HepG2 (cell line): ENCODE measurements around the gene GNA12. TPM values are rescaled to one million over a fixed set of nuclear protein-coding genes. Genes with fewer than 3 reads are reported as not detected.
A peak's percentile ranks its signal among the peaks of the same experiment; 100 is the strongest.

ENCODE experiments used
- ATAC-seq: fragments of 200-7000 bp; cut with Tn5 transposase; 3 replicates; pipeline ENCODE4 v1.9.1; 2020; ENCODE audit warnings: mild to moderate bottlenecking, moderate library complexity
- BruUV-seq: library from RNA; stranded (reverse); fragments of 400-500 nt; replicated peaks from 2 replicates; lab custom pipeline; 2021; lab: Mats Ljungman, UMichigan
- CTCF ChIA-PET: fragments of 300-600 bp; formaldehyde crosslinking; extraction: SDS; loops from one replicate; lab custom pipeline; 2021; ENCODE audit warnings: low total read pairs, inconsistent platforms, low intra/inter-chr PET ratio; lab: Yijun Ruan, JAX
- POLR2A ChIA-PET: fragments of 350-600 bp; sonication (Branson Sonifier 250); formaldehyde crosslinking; loops from one replicate; lab custom pipeline; 2020; ENCODE audit warnings: antibody characterized with exemption, inconsistent platforms; lab: Yijun Ruan, JAX
- DNase-seq: peaks from one replicate; pipeline ENCODE4 v3.0.0-alpha.2; 2015; ENCODE audit warnings: low spot score
- FAIRE-seq: peaks from 3 replicates; lab custom pipeline; 2011; peaks lifted over from hg19 to GRCh38; lab: Jason Lieb, UNC
- H2AFZ ChIP-seq: one replicate; pipeline ENCODE4 v1.6.1; 2011; ENCODE audit warnings: low read length, inconsistent platforms
- H3K27ac ChIP-seq: fragments of 300-600 bp; 3 replicates; pipeline ENCODE4 v1.8.0; 2011; ENCODE audit warnings: mixed run types, mild to moderate bottlenecking, mixed read lengths, low read length, inconsistent platforms; ENCODE audit not compliant: insufficient read depth; ENCODE audit errors: extremely low read length
- H3K27me3 ChIP-seq, 2 experiments: fragments of 200-600 bp in 1 of 2; 2 replicates in 1 of 2; 3 replicates in 1 of 2; pipeline versions ENCODE4 v1.6.0 to v1.8.0; 2011; ENCODE audit warnings: low read length in 2 of 2, mild to moderate bottlenecking in 2 of 2, moderate library complexity in 2 of 2, inconsistent platforms in 1 of 2; ENCODE audit not compliant: insufficient read depth in 2 of 2, control insufficient read depth in 1 of 2
- H3K36me3 ChIP-seq, 2 experiments: fragments of 200-600 bp in 1 of 2; replicated peaks in 1 of 2; 2 replicates in 1 of 2; 3 replicates in 1 of 2; pipeline versions ENCODE4 v1.5.1 to v1.8.0; 2011; ENCODE audit warnings: low read length in 2 of 2, inconsistent platforms in 1 of 2; ENCODE audit not compliant: insufficient read depth in 2 of 2, control insufficient read depth in 1 of 2
- H3K4me1 ChIP-seq: 2 replicates; pipeline ENCODE4 v1.5.1; 2012; ENCODE audit warnings: low read length, inconsistent platforms; ENCODE audit not compliant: insufficient read depth
- H3K4me2 ChIP-seq: 2 replicates; pipeline ENCODE4 v1.6.0; 2011; ENCODE audit warnings: low read depth, low read length, inconsistent platforms
- H3K4me3 ChIP-seq, 3 experiments: fragments of 200-600 bp in 1 of 3; sonication (generic), shearing (Covaris generic) in 1 of 3; replicated peaks in 1 of 3; 2 replicates each; pipeline ENCODE4 v1.5.1; 2011 to 2016; ENCODE audit warnings: low read length in 3 of 3, inconsistent platforms in 2 of 3, low read depth in 2 of 3, mild to moderate bottlenecking in 2 of 3, control low read depth in 1 of 3, mixed read lengths in 1 of 3; ENCODE audit not compliant: insufficient read depth in 1 of 3
- H3K79me2 ChIP-seq: one replicate; pipeline ENCODE4 v1.6.1; 2011; ENCODE audit warnings: low read length, inconsistent platforms; ENCODE audit not compliant: insufficient read depth
- H3K9ac ChIP-seq: 2 replicates; pipeline ENCODE4 v1.6.0; 2011; ENCODE audit warnings: mild to moderate bottlenecking, low read depth, low read length, inconsistent platforms; ENCODE audit not compliant: insufficient read depth
- H3K9me3 ChIP-seq: 2 replicates; pipeline ENCODE4 v1.5.1; 2012; ENCODE audit warnings: mild to moderate bottlenecking, low read length
- H4K20me1 ChIP-seq: 2 replicates; pipeline ENCODE4 v1.6.0; 2011; ENCODE audit warnings: inconsistent platforms, mild to moderate bottlenecking, low read length, moderate library complexity; ENCODE audit not compliant: insufficient read depth
- ATF7 ChIP-seq, 2 experiments: fragments of 450-650 bp in 1 of 2; sonication (generic) in 1 of 2; formaldehyde crosslinking in 1 of 2; IDR thresholded peaks; 2 replicates each; pipeline versions ENCODE4 v1.4.0 to v1.6.1; 2016 to 2020; ENCODE audit warnings: antibody characterized with exemption in 1 of 2, mild to moderate bottlenecking in 1 of 2, missing genetic modification reagents in 1 of 2
- CBX5 ChIP-seq: sonication (generic); formaldehyde crosslinking; IDR thresholded peaks from 2 replicates; pipeline ENCODE4 v1.4.0; 2020; ENCODE audit warnings: missing genetic modification reagents, borderline replicate concordance
- RBM22 ChIP-seq: fragments of 200-400 bp; formaldehyde crosslinking; optimal IDR thresholded peaks from 2 replicates; pipeline ENCODE3; 2017; ENCODE audit warnings: mild to moderate bottlenecking, low read length, moderate library complexity
- SIX1 ChIP-seq: sonication (generic); formaldehyde crosslinking; IDR thresholded peaks from 2 replicates; pipeline ENCODE4 v1.4.0; 2020; ENCODE audit warnings: missing genetic modification reagents, borderline replicate concordance
- ZNF235 ChIP-seq: sonication (generic); formaldehyde crosslinking; IDR thresholded peaks from 2 replicates; pipeline ENCODE4 v1.8.1; 2023; ENCODE audit warnings: mild to moderate bottlenecking, missing genetic modification reagents, borderline replicate concordance
- ZNF468 ChIP-seq: sonication (generic); formaldehyde crosslinking; IDR thresholded peaks from 2 replicates; pipeline ENCODE4 v1.8.0; 2022; ENCODE audit warnings: mild to moderate bottlenecking, moderate library complexity, missing genetic modification reagents
- ZNF770 ChIP-seq: sonication (generic); formaldehyde crosslinking; IDR thresholded peaks from 2 replicates; pipeline ENCODE4 v1.5.0; 2020; ENCODE audit warnings: mild to moderate bottlenecking, missing genetic modification reagents
- WGBS: methylation state at CpG from one replicate; pipeline ENCODE4 v1.1.6; 2017; ENCODE audit warnings: low lambda C conversion rate; 5-methylcytosine and 5-hydroxymethylcytosine counted together
- in situ Hi-C: cut with HindIII; loops from 2 replicates; pipeline ENCODE4 v1.10.0; 2017; ENCODE audit warnings: low pct_unique_long_range_greater_than_20kb; ENCODE audit not compliant: extremely low pct_ligation_motif_present
- intact Hi-C: fragments of 100-400 bp; cut with micrococcal nuclease; formaldehyde crosslinking; loops from one replicate; pipeline ENCODE4 v1.10.0; 2022; ENCODE audit not compliant: unreplicated experiment
- polyA plus RNA-seq, 8 experiments: library from polyadenylated mRNA; depleted of rRNA in 3 of 8; stranded (reverse) in 7 of 8; unstranded in 1 of 8; fragments of >200 nt; fragmentation: Illumina TruSeq in 4 of 8; extraction: Trizol in 4 of 8; gene quantifications; 2 replicates each; pipeline versions ENCODE4 v1.2.1 to v1.2.3, GENCODE V29; 2011 to 2016; ENCODE audit warnings: low read depth in 4 of 8, missing spikeins in 1 of 8, mixed read lengths in 1 of 8; ENCODE audit not compliant: insufficient read depth in 1 of 8
- total RNA-seq, 5 experiments: library from RNA; depleted of rRNA; stranded (reverse); fragments of >200 nt; fragmentation: Illumina TruSeq; extraction: Trizol; gene quantifications; 2 replicates each; pipeline ENCODE4 v1.2.3, GENCODE V29; 2016; ENCODE audit warnings: low read depth in 1 of 5

Gene GNA12
- total and polyA plus RNA-seq, 2 of the 13 experiments (the other 11 are each of a cell fraction or from before 2014, with no cell fraction given) = 16.2 to 50.9 TPM

- Histone ChIP-seq H4K20me1 (no peaks in the 10 kb centered on the region), H3K4me1 (peaks cover 34% of the 10 kb centered on the region), H3K27me3 (no peaks in the 10 kb centered on the region), H3K27ac (no peak overlapping the region), H3K4me2 (no peak overlapping the region), H3K9ac (no peak overlapping the region), H3K4me3 (no peak overlapping the region), H3K36me3 (peaks cover 16 to 48% of the 10 kb centered on the region in 2 experiments), H3K79me2 (peaks cover 47% of the 10 kb centered on the region), H3K9me3 (no peaks in the 10 kb centered on the region), H2AFZ (no peak overlapping the region)
- DNase-seq (no peak), FAIRE-seq (no peak), ATAC-seq (no peak)
- no peak for TF ChIP-seq ZNF235 (CRISPR knock-in tag)
- peak; percentile 67 for TF ChIP-seq ZNF770 (CRISPR knock-in tag)
- intact Hi-C loops = no loop called here
- 91% methylated on average over 17 of the region's 17 CpGs for WGBS
- no TSS peak for BruUV-seq
- ChIA-PET CTCF (no interaction called here), POLR2A (interaction anchor here (0.7 kb wide), 1 partner anchor 1767 kb away, joined by 3 read pairs; no protein-coding TSS in a partner anchor)
- in situ Hi-C loops = no loop called here
Observed at GRCh38 chr7:2794836-2795636, 49.1 kb downstream of the GNA12 start.

DNA sequence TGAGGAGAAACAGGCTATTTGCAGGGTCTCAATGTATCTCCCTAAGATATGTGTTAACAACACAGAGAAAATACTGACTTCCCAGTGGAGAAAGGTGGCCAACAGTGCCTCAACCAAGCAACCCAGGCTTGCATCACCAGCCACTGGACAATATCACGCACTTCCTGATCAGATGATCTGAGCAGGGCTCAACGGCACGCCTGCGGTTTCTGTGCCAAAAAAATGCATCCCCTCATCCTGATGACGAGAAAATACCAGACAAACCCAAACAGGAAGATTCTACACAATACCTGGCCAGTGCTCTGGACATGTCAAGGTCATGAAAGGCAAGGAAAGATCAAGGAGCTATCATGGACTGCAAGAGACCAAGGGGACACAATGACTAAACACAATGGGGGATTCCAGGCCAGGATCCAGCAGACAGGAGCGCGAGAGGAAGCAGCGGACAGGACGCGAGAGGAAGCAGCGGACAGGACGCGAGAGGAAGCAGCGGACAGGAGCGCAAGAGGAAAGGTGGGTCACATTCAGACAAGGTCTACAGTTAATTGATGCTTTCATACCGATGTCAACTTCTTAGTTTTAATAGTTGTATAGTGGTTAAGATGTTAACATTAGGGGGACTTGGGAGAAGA, 51.1 kb downstream of the GNA12 start:
- no TSS peak for BruUV-seq
- Histone ChIP-seq H3K4me3 (no peak overlapping the region), H3K27me3 (no peaks in the 10 kb centered on the region), H4K20me1 (no peaks in the 10 kb centered on the region), H3K27ac (no peak overlapping the region), H3K4me1 (peaks cover 13% of the 10 kb centered on the region), H2AFZ (no peak overlapping the region), H3K36me3 (peaks cover 26 to 63% of the 10 kb centered on the region in 2 experiments), H3K9me3 (no peaks in the 10 kb centered on the region), H3K79me2 (peaks cover 30% of the 10 kb centered on the region), H3K4me2 (no peak overlapping the region), H3K9ac (no peak overlapping the region)
- DNase-seq (no peak), ATAC-seq (no peak), FAIRE-seq (no peak)
- intact Hi-C loops = no loop called here
- POLR2A ChIA-PET = no interaction called here
- in situ Hi-C loops = no loop called here
- CTCF ChIA-PET = no interaction called here
- TF ChIP-seq ZNF468 (no peak), SIX1 (CRISPR knock-in tag) (no peak), RBM22 (peak; percentile 25), CBX5 (no peak), ATF7 (IDR thresholded peaks at IDR 0.05) (no peak), ATF7 (CRISPR knock-in tag; IDR thresholded peaks at IDR 0.05) (no peak)
- 98% methylated on average over 16 of the region's 16 CpGs for WGBS
